A673 (cell line): ENCODE measurements around the gene ATP11C.

Source experiments
- CTCF ChIP-seq: fragments of 300-800, 200-600 bp; sonication (generic); conservative IDR thresholded peaks from 2 replicates; pipeline ENCODE4 v1.5.1; 2017; ENCODE audit warnings: low read depth, mild to moderate bottlenecking, antibody characterized with exemption, low read length, moderate library complexity, mixed read lengths
- EZH2 ChIP-seq: fragments of 200-600 bp; sonication (generic); IDR thresholded peaks from 2 replicates; pipeline ENCODE4 v1.6.1; 2017; ENCODE audit warnings: borderline replicate concordance, low read depth, mild to moderate bottlenecking, mixed read lengths, antibody characterized with exemption, low read length; ENCODE audit not compliant: poor library complexity, severe bottlenecking

- TF ChIP-seq CTCF (no peak), EZH2 (no peak)
Measured at GRCh38 chrX:139905051-139905450, 27.8 kb downstream of the ATP11C start.
